Activated CD4-positive, alpha-beta T cell treated with anti-CD3 and anti-CD28 coated beads for 48 hours (primary cell): ENCODE results near the gene GABBR2.

Source experiments
- DNase-seq: peaks from one replicate; pipeline ENCODE4 v3.0.0-alpha.2; 2020

GABBR2 gene

GRCh38 chr9:98428454-98428853 lies 280.3 kb downstream of the GABBR2 start:
- DNase-seq, result no peak

- no peak for DNase-seq
These were observed 281.2 kb downstream of the GABBR2 start for GRCh38 chr9:98427491-98427890.

- DNase-seq, result no peak
These were observed 283.7 kb downstream of the GABBR2 start for GRCh38 chr9:98425079-98425478.

- DNase-seq, result no peak
These were observed 289.5 kb downstream of the GABBR2 start for GRCh38 chr9:98419260-98419603.

GRCh38 chr9:98418578-98419259 lies 290.0 kb downstream of the GABBR2 start:
- DNase-seq, result no peak

- DNase-seq, result no peak
These were observed 292.2 kb downstream of the GABBR2 start for GRCh38 chr9:98416294-98417248.

- no peak for DNase-seq
These were observed 293.0 kb downstream of the GABBR2 start for GRCh38 chr9:98415782-98416181.

- no peak for DNase-seq
These were observed 295.7 kb downstream of the GABBR2 start for GRCh38 chr9:98413084-98413483.

GRCh38 chr9:98412101-98412842 lies 296.5 kb downstream of the GABBR2 start:
- no peak for DNase-seq

GRCh38 chr9:98410185-98410697 lies 298.5 kb downstream of the GABBR2 start:
- no peak for DNase-seq

GRCh38 chr9:98409719-98410118 lies 299.0 kb downstream of the GABBR2 start:
- DNase-seq, result no peak

- no peak for DNase-seq
These were observed 302.3 kb downstream of the GABBR2 start for GRCh38 chr9:98406469-98406868.

- no peak for DNase-seq
These were observed 304.5 kb downstream of the GABBR2 start for GRCh38 chr9:98404237-98404636.

GRCh38 chr9:98403715-98404114 lies 305.0 kb downstream of the GABBR2 start:
- DNase-seq, result no peak

GRCh38 chr9:98402019-98402840 lies 306.5 kb downstream of the GABBR2 start:
- no peak for DNase-seq

- no peak for DNase-seq
These were observed 307.4 kb downstream of the GABBR2 start for GRCh38 chr9:98401140-98402018.

- no peak for DNase-seq
These were observed 308.6 kb downstream of the GABBR2 start for GRCh38 chr9:98399950-98400683.

GRCh38 chr9:98396656-98397055 lies 312.1 kb downstream of the GABBR2 start:
- no peak for DNase-seq

- no peak for DNase-seq
These were observed 312.5 kb downstream of the GABBR2 start for GRCh38 chr9:98396236-98396635.

GRCh38 chr9:98391867-98392266 lies 316.9 kb downstream of the GABBR2 start:
- no peak for DNase-seq

- no peak for DNase-seq
These were observed 317.3 kb downstream of the GABBR2 start for GRCh38 chr9:98391406-98391805.
